ENCODE measurements around the gene SLC6A1. TPM values are rescaled to one million over a fixed set of nuclear protein-coding genes. Genes with fewer than 3 reads are reported as not detected.

The SLC6A1 gene
- total RNA-seq, 1 experiment from 2014 or later, result not detected

DNA sequence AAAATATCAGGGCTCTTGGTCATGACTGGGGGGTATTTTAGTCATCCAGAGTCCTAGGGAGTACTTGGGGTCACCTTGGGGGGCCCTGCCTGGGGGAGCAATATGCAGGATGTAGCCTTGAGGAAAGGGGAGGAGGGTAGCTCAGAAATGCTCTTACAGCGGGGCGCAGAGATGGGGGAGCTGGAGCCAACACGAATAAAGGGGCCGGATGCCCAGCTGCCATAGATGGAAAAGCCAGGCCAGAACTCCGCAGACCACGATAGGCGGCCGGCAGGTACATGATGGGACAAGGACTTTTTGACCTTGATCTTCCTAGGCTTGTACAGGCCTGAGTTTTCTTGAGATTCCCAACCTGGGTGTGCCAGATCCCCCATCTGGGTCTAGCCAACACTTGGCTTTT is 47.7 kb upstream of the SLC6A1 start:
- H3K4me1 ChIP-seq (ENCODE audit: control insufficient read depth in 1 of 2, insufficient read depth in 2 of 2, low read length in 2 of 2), result no peaks in the 10 kb centered on the region
- no peaks in the 10 kb centered on the region for H3K36me3 ChIP-seq (ENCODE audit: control insufficient read depth in 1 of 2, insufficient read depth in 2 of 2, low read length in 2 of 2)
- peaks cover 0 to 8% of the 10 kb centered on the region in 2 experiments; a peak in 1 of 4 replicates for H3K9me3 ChIP-seq (ENCODE audit: control insufficient read depth in 1 of 2, insufficient read depth in 1 of 2, low read depth in 1 of 2, low read length in 2 of 2)
- intact Hi-C loops (cut with micrococcal nuclease), result loop anchor here (1.0 to 10.0 kb wide), 2 partner anchors 114 to 260 kb away; no protein-coding TSS in a partner anchor
- DNase-seq (ENCODE audit: low read depth, low spot score), result no peak
- H3K9ac ChIP-seq (ENCODE audit: low read length), result no peak overlapping the region
- H3K9me2 ChIP-seq (ENCODE audit: insufficient read depth), result no peaks in the 10 kb centered on the region
- no peak overlapping the region for H3K27ac ChIP-seq (ENCODE audit: low read depth, low read length)
- no peaks in the 10 kb centered on the region for H3K79me2 ChIP-seq (ENCODE audit: insufficient read depth, low read length)
- TF ChIP-seq EGR1 (IDR thresholded peaks at IDR 0.05; ENCODE audit: low read depth), result no peak
- TF ChIP-seq, protein P1, sequence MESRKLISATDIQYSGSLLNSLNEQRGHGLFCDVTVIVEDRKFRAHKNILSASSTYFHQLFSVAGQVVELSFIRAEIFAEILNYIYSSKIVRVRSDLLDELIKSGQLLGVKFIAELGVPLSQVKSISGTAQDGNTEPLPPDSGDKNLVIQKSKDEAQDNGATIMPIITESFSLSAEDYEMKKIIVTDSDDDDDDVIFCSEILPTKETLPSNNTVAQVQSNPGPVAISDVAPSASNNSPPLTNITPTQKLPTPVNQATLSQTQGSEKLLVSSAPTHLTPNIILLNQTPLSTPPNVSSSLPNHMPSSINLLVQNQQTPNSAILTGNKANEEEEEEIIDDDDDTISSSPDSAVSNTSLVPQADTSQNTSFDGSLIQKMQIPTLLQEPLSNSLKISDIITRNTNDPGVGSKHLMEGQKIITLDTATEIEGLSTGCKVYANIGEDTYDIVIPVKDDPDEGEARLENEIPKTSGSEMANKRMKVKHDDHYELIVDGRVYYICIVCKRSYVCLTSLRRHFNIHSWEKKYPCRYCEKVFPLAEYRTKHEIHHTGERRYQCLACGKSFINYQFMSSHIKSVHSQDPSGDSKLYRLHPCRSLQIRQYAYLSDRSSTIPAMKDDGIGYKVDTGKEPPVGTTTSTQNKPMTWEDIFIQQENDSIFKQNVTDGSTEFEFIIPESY (IDR thresholded peaks at IDR 0.05; ENCODE audit: extremely low read depth, insufficient replicate concordance, low read length), result no peak
- TF ChIP-seq POLR2AphosphoS5 (IDR thresholded peaks at IDR 0.05; ENCODE audit: low read depth, low read length), result no peak
- no peaks in the 10 kb centered on the region for H4K20me1 ChIP-seq (ENCODE audit: insufficient read depth)
- H3K4me2 ChIP-seq (ENCODE audit: low read length), result no peak overlapping the region
- no peaks in the 10 kb centered on the region; the same call in 1 of the 2 replicates for H3K27me3 ChIP-seq (ENCODE audit: insufficient read depth, low read length)
- BruUV-seq (replicated peaks), result no TSS peak
- ATAC-seq, result no peak
- no peak overlapping the region for H2AFZ ChIP-seq (ENCODE audit: low read depth, low read length, poor library complexity, severe bottlenecking)
- ChIA-PET RAD21 (ENCODE audit: low non-redundant PET in 1 of 2, low total read pairs in 2 of 2, uncharacterized antibody in 2 of 2, unreplicated experiment in 2 of 2) (interaction anchor here in 1 of 2 experiments (1.5 kb wide), 1 partner anchor 115 kb away, joined by 5 read pairs; no protein-coding TSS in a partner anchor), POLR2A (no interaction called here), CTCF (interaction anchor here (2.1 to 3.8 kb wide), 2 partner anchors 22 to 115 kb away, joined by 7 to 17 read pairs; no protein-coding TSS in a partner anchor)
- no peak overlapping the region for H3K4me3 ChIP-seq (replicated peaks in 1 of 2; ENCODE audit: low read depth in 1 of 2, low read length in 2 of 2)

DNA sequence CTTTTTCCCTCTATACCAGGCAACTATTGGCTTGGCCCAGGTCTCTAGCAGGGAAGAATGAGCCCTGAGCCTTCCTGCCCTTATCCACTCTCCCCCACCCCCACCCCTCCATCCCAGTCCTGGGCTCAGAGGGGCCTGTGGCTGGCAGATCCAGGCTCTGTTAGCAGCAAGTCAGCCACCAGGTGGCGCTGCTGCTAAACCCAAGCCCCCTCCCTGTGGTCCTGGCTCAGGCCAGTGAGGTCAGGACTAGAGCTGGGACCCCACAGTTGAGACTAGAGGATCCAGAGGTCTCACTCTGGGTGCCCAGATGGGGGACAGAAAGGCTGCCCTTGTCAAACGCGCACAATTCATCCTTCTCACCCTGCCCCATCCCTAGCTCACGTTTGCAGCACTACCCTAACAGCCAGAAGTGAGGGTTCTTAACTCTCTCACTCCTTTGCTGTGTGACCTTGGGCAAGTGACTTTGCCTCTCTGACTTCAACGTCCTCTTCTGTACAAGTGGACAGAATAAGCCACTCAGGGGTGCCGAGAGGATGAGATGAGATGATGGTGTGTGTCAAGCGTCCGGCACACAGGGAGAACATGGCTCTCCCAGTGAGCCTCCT is 46.8 kb upstream of the SLC6A1 start:
- Histone ChIP-seq H2AFZ (ENCODE audit: low read depth, low read length, poor library complexity, severe bottlenecking) (no peak overlapping the region), H3K27ac (ENCODE audit: low read depth, low read length) (no peak overlapping the region), H3K9ac (ENCODE audit: low read length) (no peak overlapping the region), H3K4me1 (ENCODE audit: control insufficient read depth in 1 of 2, insufficient read depth in 2 of 2, low read length in 2 of 2) (no peaks in the 10 kb centered on the region), H3K9me3 (ENCODE audit: control insufficient read depth in 1 of 2, insufficient read depth in 1 of 2, low read depth in 1 of 2, low read length in 2 of 2) (peaks cover 0 to 8% of the 10 kb centered on the region in 2 experiments; a peak in 1 of 4 replicates), H3K36me3 (ENCODE audit: control insufficient read depth in 1 of 2, insufficient read depth in 2 of 2, low read length in 2 of 2) (no peaks in the 10 kb centered on the region), H3K4me3 (replicated peaks in 1 of 2; ENCODE audit: low read depth in 1 of 2, low read length in 2 of 2) (no peak overlapping the region), H4K20me1 (ENCODE audit: insufficient read depth) (no peaks in the 10 kb centered on the region), H3K9me2 (ENCODE audit: insufficient read depth) (no peaks in the 10 kb centered on the region), H3K79me2 (ENCODE audit: insufficient read depth, low read length) (no peaks in the 10 kb centered on the region), H3K4me2 (ENCODE audit: low read length) (no peak overlapping the region), H3K27me3 (ENCODE audit: insufficient read depth, low read length) (no peaks in the 10 kb centered on the region; the same call in 1 of the 2 replicates)
- DNase-seq (ENCODE audit: low read depth, low spot score) (peak; percentile 44), ATAC-seq (peak; percentile 99)
- intact Hi-C loops (cut with micrococcal nuclease), result loop anchor here (1.0 to 10.0 kb wide), 3 partner anchors 114 to 259 kb away; no protein-coding TSS in a partner anchor
- no peak for TF ChIP-seq JUND (IDR thresholded peaks at IDR 0.05)
- no peak for TF ChIP-seq TCF7L2 (IDR thresholded peaks at IDR 0.05; ENCODE audit: borderline replicate concordance, extremely low read depth, insufficient read depth, insufficient read length)
- no peak for TF ChIP-seq ZFX (IDR thresholded peaks at IDR 0.05)
- no peak for TF ChIP-seq POLR2AphosphoS5 (IDR thresholded peaks at IDR 0.05; ENCODE audit: low read depth, low read length)
- no peak for TF ChIP-seq EZH2 (IDR thresholded peaks at IDR 0.05)
- peak; percentile 83 for TF ChIP-seq RAD21 (IDR thresholded peaks at IDR 0.05; ENCODE audit: low read depth)
- TF ChIP-seq, protein P2, sequence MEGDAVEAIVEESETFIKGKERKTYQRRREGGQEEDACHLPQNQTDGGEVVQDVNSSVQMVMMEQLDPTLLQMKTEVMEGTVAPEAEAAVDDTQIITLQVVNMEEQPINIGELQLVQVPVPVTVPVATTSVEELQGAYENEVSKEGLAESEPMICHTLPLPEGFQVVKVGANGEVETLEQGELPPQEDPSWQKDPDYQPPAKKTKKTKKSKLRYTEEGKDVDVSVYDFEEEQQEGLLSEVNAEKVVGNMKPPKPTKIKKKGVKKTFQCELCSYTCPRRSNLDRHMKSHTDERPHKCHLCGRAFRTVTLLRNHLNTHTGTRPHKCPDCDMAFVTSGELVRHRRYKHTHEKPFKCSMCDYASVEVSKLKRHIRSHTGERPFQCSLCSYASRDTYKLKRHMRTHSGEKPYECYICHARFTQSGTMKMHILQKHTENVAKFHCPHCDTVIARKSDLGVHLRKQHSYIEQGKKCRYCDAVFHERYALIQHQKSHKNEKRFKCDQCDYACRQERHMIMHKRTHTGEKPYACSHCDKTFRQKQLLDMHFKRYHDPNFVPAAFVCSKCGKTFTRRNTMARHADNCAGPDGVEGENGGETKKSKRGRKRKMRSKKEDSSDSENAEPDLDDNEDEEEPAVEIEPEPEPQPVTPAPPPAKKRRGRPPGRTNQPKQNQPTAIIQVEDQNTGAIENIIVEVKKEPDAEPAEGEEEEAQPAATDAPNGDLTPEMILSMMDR (IDR thresholded peaks at IDR 0.05 in 2 of 3, conservative IDR thresholded peaks at IDR 0.05 in 1 of 3; ENCODE audit: borderline replicate concordance in 1 of 3, insufficient read depth in 1 of 3, low read depth in 2 of 3, low read length in 2 of 3), result peak; percentile 79 to 96 (median 88)
- ChIA-PET POLR2A (no interaction called here), CTCF (interaction anchor here (1.0 to 3.8 kb wide), 4 partner anchors 9 to 114 kb away, joined by 3 to 17 read pairs (median 6); no protein-coding TSS in a partner anchor), RAD21 (ENCODE audit: low non-redundant PET in 1 of 2, low total read pairs in 2 of 2, uncharacterized antibody in 2 of 2, unreplicated experiment in 2 of 2) (interaction anchor here in 1 of 2 experiments (1.5 kb wide), 1 partner anchor 114 kb away, joined by 5 read pairs; no protein-coding TSS in a partner anchor)
- no TSS peak for BruUV-seq (replicated peaks)

All from HCT116 (cell line).